Calu3 (cell line): ENCODE measurements around the gene MBD4. TPM values are rescaled to one million over a fixed set of nuclear protein-coding genes. Genes with fewer than 3 reads are reported as not detected.
A peak's percentile ranks its signal among the peaks of the same experiment; 100 is the strongest.
"Not testable (repeated sequence)": the region's sequence is repeated elsewhere in the genome, so short reads cannot be mapped to it uniquely, and the experiment has no call there.

Experiments
- BruUV-seq: library from RNA; stranded (reverse); fragments of 400-500 nt; replicated peaks from 2 replicates; lab custom pipeline; 2021; lab: Mats Ljungman, UMichigan
- CTCF ChIA-PET: fragments of 300-600 bp; sonication (Branson Sonifier 250); formaldehyde crosslinking; loops from one replicate; lab custom pipeline; 2022; ENCODE audit warnings: antibody characterized with exemption; lab: Charles Lee
- DNase-seq: peaks from one replicate; pipeline ENCODE4 v3.0.0; 2022
- H3K27ac Mint-ChIP-seq: one replicate; pipeline ENCODE4 v1.8.0; 2022; ENCODE audit warnings: mixed read lengths; ENCODE audit not compliant: unreplicated experiment
- H3K27me3 Mint-ChIP-seq: one replicate; pipeline ENCODE4 v1.8.0; 2022; ENCODE audit warnings: mixed read lengths; ENCODE audit not compliant: unreplicated experiment
- H3K36me3 Mint-ChIP-seq: one replicate; pipeline ENCODE4 v1.8.0; 2022; ENCODE audit warnings: mild to moderate bottlenecking, moderate library complexity, mixed read lengths; ENCODE audit not compliant: insufficient read depth, unreplicated experiment
- H3K4me1 Mint-ChIP-seq: one replicate; pipeline ENCODE4 v1.8.0; 2022; ENCODE audit warnings: mild to moderate bottlenecking, low read depth, mixed read lengths; ENCODE audit not compliant: unreplicated experiment
- H3K4me3 Mint-ChIP-seq: one replicate; pipeline ENCODE4 v1.8.0; 2022; ENCODE audit warnings: mild to moderate bottlenecking, low read depth, moderate library complexity, mixed read lengths; ENCODE audit not compliant: unreplicated experiment
- H3K9me3 Mint-ChIP-seq: one replicate; pipeline ENCODE4 v1.8.0; 2022; ENCODE audit warnings: low read depth, mixed read lengths; ENCODE audit not compliant: unreplicated experiment
- CTCF ChIP-seq: fragments of 200-600 bp; IDR thresholded peaks from one replicate; pipeline ENCODE4 v1.8.0; 2022; ENCODE audit warnings: antibody characterized with exemption; ENCODE audit not compliant: unreplicated experiment
- intact Hi-C: fragments of 100-400 bp; cut with micrococcal nuclease; formaldehyde crosslinking; loops from one replicate; pipeline ENCODE4 v1.10.0; 2022; ENCODE audit not compliant: unreplicated experiment
- total RNA-seq: library from RNA; stranded (reverse); gene quantifications from 2 replicates; pipeline ENCODE4 v1.2.3, GENCODE V29; 2022

Gene MBD4
- total RNA-seq, 1 experiment from 2014 or later = 52.3 TPM

DNA sequence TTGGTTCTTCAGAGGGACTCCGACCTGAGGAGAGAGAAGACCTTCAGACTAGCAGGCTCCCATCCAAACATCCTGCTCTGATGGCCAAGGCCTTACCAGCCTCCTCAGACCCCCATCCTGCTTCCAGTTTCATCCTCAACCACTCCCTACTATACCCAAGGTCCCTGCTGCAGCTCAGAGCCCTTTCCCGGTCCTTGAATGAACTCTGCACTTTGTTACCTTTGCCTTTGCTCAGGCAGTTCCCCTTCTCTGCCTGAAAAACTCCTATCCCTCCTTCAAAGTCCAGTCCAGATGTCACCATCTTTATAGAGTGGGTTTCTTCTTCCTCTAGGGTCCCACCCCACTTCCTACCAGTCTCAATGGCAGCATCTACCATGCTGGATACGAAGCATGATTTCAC is 24.4 kb downstream of the MBD4 start:
- no peaks in the 10 kb centered on the region for H3K27me3 Mint-ChIP-seq
- CTCF ChIA-PET = interaction anchor here (0.5 to 2.9 kb wide), 5 partner anchors 13 to 452 kb away, joined by 3 to 20 read pairs (median 5); partner anchors contain the start of gene EFCAB12
- intact Hi-C loops = no loop called here
- H3K4me3 Mint-ChIP-seq = no peak overlapping the region
- H3K36me3 Mint-ChIP-seq = no peaks in the 10 kb centered on the region
- peaks cover 37% of the 10 kb centered on the region for H3K4me1 Mint-ChIP-seq
- no peak for TF ChIP-seq CTCF
- no peak overlapping the region for H3K27ac Mint-ChIP-seq
- H3K9me3 Mint-ChIP-seq = no peaks in the 10 kb centered on the region
- BruUV-seq = no TSS peak
- no peak for DNase-seq

GRCh38 chr3:129413687-129414506 is 25.9 kb downstream of the MBD4 start:
- Mint-ChIP-seq H3K27me3 (no peaks in the 10 kb centered on the region), H3K4me3 (peak overlapping the region; percentile 17), H3K9me3 (no peaks in the 10 kb centered on the region), H3K36me3 (no peaks in the 10 kb centered on the region), H3K27ac (peak overlapping the region; percentile 70), H3K4me1 (peaks cover 37% of the 10 kb centered on the region)
- peak; percentile 66 for DNase-seq
- CTCF ChIA-PET = interaction anchor here (0.6 to 2.9 kb wide), 10 partner anchors 12 to 217 kb away, joined by 3 to 20 read pairs (median 5); partner anchors contain the start of genes EFCAB12, IFT122 and MBD4
- no peak for TF ChIP-seq CTCF
- BruUV-seq = no TSS peak
- intact Hi-C loops = no loop called here

- H3K9me3 Mint-ChIP-seq, intact Hi-C loops, H3K27me3 Mint-ChIP-seq, H3K36me3 Mint-ChIP-seq, BruUV-seq, DNase-seq: not testable (repeated sequence)
- CTCF ChIA-PET = interaction anchor here (0.8 to 2.9 kb wide), 7 partner anchors 12 to 97 kb away, joined by 3 to 20 read pairs (median 6); partner anchors contain the start of genes EFCAB12, IFT122 and MBD4
- Mint-ChIP-seq H3K27ac (peak overlapping the region; percentile 70), H3K4me3 (peak overlapping the region; percentile 17), H3K4me1 (peaks cover 37% of the 10 kb centered on the region)
Measured at GRCh38 chr3:129413238-129413637, 26.5 kb downstream of the MBD4 start.

GRCh38 chr3:129412542-129413198 is 27.1 kb downstream of the MBD4 start:
- intact Hi-C loops = no loop called here
- CTCF ChIA-PET = interaction anchor here (0.5 to 2.9 kb wide), 5 partner anchors 11 to 97 kb away, joined by 3 to 20 read pairs (median 6); a partner anchor contains a TSS
- H3K4me1 Mint-ChIP-seq = peaks cover 37% of the 10 kb centered on the region
- no peaks in the 10 kb centered on the region for H3K9me3 Mint-ChIP-seq
- no peaks in the 10 kb centered on the region for H3K27me3 Mint-ChIP-seq
- no TSS peak for BruUV-seq
- peak overlapping the region; percentile 17 for H3K4me3 Mint-ChIP-seq
- no peaks in the 10 kb centered on the region for H3K36me3 Mint-ChIP-seq
- no peak for TF ChIP-seq CTCF
- no peak for DNase-seq
- peak overlapping the region; percentile 70 for H3K27ac Mint-ChIP-seq
